Large intestine (tissue), 3 donors: Measurements from ENCODE around the gene PEX14. TPM values are rescaled to one million over a fixed set of nuclear protein-coding genes. Genes with fewer than 3 reads are reported as not detected.

Experiments used
- DNase-seq, 2 donors: peaks; one replicate each; pipeline versions ENCODE4 v3.0.0 to v3.0.0-alpha.2; 2013
- H3K27ac ChIP-seq: one replicate; pipeline ENCODE4 v1.5.1; 2013; ENCODE audit warnings: low read length
- H3K27me3 ChIP-seq: 2 replicates; pipeline ENCODE4 v1.6.1; 2013; ENCODE audit warnings: low read length; ENCODE audit not compliant: control insufficient read depth, insufficient read depth
- H3K36me3 ChIP-seq: 2 replicates; pipeline ENCODE4 v1.6.1; 2013; ENCODE audit warnings: low read length; ENCODE audit not compliant: control insufficient read depth, insufficient read depth
- H3K4me1 ChIP-seq: one replicate; pipeline ENCODE4 v1.6.1; 2013; ENCODE audit warnings: low read length; ENCODE audit not compliant: control insufficient read depth, insufficient read depth
- H3K4me3 ChIP-seq: one replicate; pipeline ENCODE4 v1.5.1; 2013; ENCODE audit warnings: low read length
- H3K9me3 ChIP-seq: one replicate; pipeline ENCODE4 v1.6.1; 2013; ENCODE audit warnings: mild to moderate bottlenecking, low read depth, low read length, moderate library complexity; ENCODE audit not compliant: control insufficient read depth
- WGBS: methylation state at CpG from one replicate; pipeline ENCODE4 v1.1.5; 2013; ENCODE audit warnings: low lambda C conversion rate; ENCODE audit not compliant: insufficient coverage; 5-methylcytosine and 5-hydroxymethylcytosine counted together
- polyA plus RNA-seq: library from polyadenylated mRNA; unstranded; fragments of 120-200 nt; gene quantifications from one replicate; pipeline ENCODE4 v1.2.1, GENCODE V29; 2013

The PEX14 gene
- polyA plus RNA-seq, 1 donor: 25.8 TPM

DNA sequence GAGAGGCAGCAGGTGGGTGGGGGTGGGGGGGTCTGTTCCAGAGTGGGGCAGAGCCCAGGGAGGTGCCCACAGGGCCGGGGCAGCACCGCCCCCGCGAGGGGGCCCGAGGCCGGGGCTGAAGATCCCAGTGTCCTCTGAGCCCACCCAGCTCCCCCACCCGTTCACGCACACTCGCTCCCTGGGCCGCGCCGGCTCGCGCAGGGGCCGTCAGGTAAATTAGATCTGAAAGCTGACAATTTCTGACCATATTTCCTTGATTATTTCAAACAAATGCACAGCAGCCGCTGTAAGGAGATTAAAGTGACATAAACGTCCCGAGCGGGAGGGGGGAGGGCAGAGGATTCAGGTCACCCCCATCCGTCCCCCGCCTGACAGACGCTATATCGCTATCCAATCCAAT lies 203.7 kb downstream of the PEX14 start:
- 100% methylated on average over 2 of the region's 23 CpGs for WGBS
- Histone ChIP-seq H3K36me3 (no peaks in the 10 kb centered on the region), H3K9me3 (no peaks in the 10 kb centered on the region), H3K27me3 (no peaks in the 10 kb centered on the region), H3K4me1 (peaks cover 95% of the 10 kb centered on the region), H3K4me3 (no peak overlapping the region), H3K27ac (peak overlapping the region; percentile 71)
- DNase-seq: no peak

DNA sequence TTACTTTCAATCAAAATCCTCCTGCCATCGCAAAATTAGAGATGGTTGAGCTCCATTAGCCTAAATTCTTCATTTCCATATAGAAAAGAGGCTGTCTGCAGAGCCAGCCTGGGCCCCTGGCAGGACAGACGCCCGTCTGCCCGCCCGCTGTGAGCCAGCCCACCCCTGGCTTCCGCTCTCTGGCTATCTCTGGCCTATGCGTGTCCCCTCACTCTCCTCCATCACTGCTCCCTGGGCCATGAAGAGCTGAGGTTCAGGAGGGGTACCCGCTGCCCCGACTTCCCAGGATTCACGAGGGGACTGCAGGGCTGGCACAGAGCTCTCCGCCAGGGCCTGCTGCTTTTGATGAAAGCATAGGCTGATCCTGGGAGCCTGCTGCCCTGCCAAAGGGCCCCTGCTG lies 204.1 kb downstream of the PEX14 start:
- DNase-seq: no peak
- Histone ChIP-seq H3K36me3 (no peaks in the 10 kb centered on the region), H3K4me1 (peaks cover 98% of the 10 kb centered on the region), H3K4me3 (no peak overlapping the region), H3K27me3 (no peaks in the 10 kb centered on the region), H3K27ac (peak overlapping the region; percentile 6), H3K9me3 (no peaks in the 10 kb centered on the region)
- WGBS: no CpG with 5 or more reads among the region's 11 CpGs

DNA sequence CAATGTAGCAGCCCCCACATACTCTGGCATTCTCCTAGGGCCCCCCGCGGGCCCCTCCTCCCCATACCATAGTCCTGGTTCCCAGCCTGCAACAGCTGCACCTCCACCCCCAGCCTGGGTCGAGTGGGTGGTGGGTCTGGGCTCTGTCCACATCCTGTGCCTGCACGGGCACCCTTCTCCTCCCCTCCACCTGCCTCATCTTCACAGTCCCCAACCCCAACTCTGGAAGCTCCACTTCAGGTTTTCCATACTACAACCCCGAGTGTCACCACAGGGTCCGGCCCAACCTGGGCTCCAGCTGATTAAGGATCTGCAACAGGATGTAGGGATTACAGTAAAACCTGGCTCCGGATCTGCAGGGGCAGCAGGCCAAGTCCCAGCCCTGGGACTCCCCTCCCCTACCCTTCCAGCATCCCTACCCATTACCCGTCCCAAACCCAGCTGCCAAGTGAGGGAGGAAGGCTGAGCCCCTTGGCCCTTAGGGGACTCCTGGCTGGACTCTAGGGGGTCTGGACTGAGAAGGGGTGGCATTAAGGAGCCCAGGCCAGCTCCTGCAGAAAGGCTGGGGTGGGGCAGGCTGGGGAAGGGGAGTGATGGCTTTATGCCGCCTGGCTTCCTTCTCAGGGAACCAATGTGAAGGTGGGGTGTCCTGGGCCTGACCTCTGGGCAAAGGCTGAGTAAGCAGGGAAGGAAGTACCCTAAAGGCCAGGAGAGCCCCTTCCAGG lies 204.9 kb downstream of the PEX14 start:
- no peaks in the 10 kb centered on the region for H3K36me3 ChIP-seq
- H3K9me3 ChIP-seq: no peaks in the 10 kb centered on the region
- no peaks in the 10 kb centered on the region for H3K27me3 ChIP-seq
- WGBS: no CpG with 5 or more reads among the region's 9 CpGs
- peaks cover 97% of the 10 kb centered on the region for H3K4me1 ChIP-seq
- no peak overlapping the region for H3K4me3 ChIP-seq
- no peak overlapping the region for H3K27ac ChIP-seq
- DNase-seq: peak; percentile 68 to 83

Other genes with a start within 250 kb of the PEX14 start
- gene PGD, start 75.9 kb upstream of the PEX14 start, polyA plus RNA-seq: 130 TPM
- gene CENPS, start 44.5 kb upstream of the PEX14 start, polyA plus RNA-seq: 20.3 TPM
- gene CORT, start 24.9 kb upstream of the PEX14 start, polyA plus RNA-seq: 1.2 TPM
- gene DFFA, start 2.4 kb upstream of the PEX14 start, polyA plus RNA-seq: 29.3 TPM